DMS 273 (cell line): ENCODE measurements around the gene BDH2.

ENCODE experiments used
- DNase-seq: peaks from one replicate; lab custom pipeline; 2025; ENCODE audit not compliant: unreplicated experiment; lab: John Stamatoyannopoulos, UW

BDH2 gene

DNA sequence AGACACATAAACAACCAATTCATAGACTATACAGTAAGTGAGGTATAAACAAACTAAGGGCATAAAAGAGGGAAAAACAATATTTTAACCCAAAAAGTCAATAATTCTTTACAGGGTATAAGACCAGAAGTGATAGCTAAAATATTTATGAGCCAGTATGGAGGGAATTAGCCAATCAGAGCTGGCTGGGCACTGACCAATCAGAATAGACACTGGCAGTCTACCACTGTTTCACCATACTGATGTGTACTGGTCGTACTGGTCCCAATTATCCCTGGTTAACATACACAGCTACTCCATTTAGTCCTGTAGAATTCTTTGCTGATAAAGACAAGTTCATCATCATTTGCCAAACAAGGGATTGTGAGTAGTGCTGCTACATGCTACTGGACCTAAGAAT lies 70.3 kb downstream of the BDH2 start:
- DNase-seq: no peak
